ENCODE measurements around the gene AGPAT1.

Gene AGPAT1

DNA sequence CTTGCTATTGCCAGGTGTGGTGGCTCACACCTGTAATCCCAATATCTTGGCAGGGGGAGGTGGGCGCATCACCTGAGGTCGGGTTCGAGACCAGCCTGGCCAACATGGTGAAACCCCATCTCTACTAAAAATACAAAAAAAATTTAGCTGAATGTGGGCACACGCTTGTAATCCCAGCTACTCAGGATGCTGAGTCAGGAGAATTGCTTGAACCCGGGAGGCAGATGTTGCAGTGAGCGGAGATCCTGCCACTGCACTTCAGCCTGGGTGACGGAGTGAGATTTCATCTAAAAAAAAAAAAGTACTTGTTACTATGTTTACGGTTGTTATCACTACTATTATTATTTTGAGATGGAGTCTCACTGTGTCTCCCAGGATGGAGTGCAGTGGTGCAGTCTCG lies 19.0 kb downstream of the AGPAT1 start:
- TF ChIP-seq GATA1 (IDR thresholded peaks at IDR 0.05; ENCODE audit: low read depth, low read length), result no peak
- TF ChIP-seq POLR2A (IDR thresholded peaks at IDR 0.05; ENCODE audit: low read length), result no peak

DNA sequence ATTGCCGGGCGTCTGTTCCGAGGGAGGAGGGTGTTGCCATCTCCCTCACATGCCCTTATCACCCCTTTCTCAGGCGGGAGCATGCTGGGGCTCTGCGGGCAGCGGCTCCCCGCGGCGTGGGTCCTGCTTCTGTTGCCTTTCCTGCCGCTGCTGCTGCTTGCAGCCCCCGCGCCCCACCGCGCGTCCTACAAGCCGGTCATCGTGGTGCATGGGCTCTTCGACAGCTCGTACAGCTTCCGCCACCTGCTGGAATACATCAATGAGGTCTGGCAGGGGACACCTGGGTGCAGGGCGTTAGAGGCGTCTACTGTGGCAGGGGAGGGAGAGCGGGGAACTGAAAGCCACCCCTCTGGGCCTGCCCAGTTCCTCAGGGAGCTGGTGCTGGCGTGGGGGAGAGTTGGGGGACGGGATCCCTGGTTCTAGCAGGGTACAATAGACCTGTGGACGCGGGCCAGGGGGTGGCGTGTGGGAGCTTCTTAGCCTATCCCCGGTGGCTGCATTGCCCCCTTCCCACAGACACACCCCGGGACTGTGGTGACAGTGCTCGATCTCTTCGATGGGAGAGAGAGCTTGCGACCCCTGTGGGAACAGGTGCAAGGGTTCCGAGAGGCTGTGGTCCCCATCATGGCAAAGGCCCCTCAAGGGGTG lies 21.2 kb downstream of the AGPAT1 start:
- TF ChIP-seq POLR2A (IDR thresholded peaks at IDR 0.05; ENCODE audit: low read length) (peak; percentile 76), GATA1 (IDR thresholded peaks at IDR 0.05; ENCODE audit: low read depth, low read length) (no peak)
- peak in 1 of 2 experiments; percentile 90 for DNase-seq

More for the DNA sequence above, 19.0 kb downstream of the AGPAT1 start:
- DNase-seq, result no peak

DNA sequence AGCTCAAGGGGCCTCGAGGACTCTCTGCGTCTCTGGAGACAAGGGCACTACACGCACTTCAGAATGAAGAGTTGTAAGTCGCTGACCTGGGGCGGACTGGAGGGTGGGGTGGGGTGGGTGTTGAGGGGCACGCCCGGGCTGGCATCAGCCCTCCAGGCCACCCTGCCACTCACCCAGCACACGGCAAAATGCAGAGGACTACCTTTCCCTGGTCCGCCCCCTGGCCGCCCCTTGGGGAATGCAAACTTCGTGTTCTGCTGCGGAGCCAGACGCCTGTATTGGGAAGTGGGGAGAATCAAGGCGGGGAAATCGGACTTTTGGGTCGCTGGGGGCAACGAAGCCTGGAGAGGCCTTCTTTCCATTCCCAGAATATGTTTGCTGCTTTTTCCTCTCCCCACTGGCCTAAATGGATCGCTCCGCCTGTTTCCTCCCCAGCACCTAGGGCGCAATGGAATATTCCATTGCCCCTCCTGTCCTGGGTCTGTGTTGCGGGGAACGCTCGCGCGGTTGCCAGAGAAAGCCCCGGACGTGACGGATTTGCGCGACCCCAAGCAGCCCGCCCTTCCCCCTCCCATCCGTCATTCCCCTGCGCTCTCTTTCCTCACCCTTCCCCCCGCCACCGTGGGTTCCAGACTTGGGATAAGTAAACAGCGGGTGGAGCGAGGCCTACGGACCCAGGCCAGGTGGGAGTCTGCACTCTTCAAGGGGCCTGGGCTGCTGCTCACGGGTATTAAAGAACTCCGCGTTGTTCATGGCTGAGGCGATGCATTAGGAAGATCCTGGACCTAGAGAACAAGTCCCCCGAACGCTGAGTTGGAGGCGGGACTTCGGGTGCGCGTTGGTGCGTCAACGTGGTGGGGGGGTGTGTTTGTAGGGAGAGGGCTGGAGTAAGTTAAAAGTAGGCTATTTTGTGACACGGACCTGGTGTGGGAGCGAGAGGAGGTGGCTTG lies 22.0 kb downstream of the AGPAT1 start, which contains the start of gene PPT2:
TSS of gene PPT2 (plus strand) at position 578 of the 950 bp plus-strand sequence. CDS start 454 bp downstream, outside the sequence.
- peak; percentile 89 to 95 for DNase-seq
- TF ChIP-seq GATA1 (IDR thresholded peaks at IDR 0.05; ENCODE audit: low read depth, low read length) (no peak), POLR2A (IDR thresholded peaks at IDR 0.05; ENCODE audit: low read length) (peak; percentile 85)

DNA sequence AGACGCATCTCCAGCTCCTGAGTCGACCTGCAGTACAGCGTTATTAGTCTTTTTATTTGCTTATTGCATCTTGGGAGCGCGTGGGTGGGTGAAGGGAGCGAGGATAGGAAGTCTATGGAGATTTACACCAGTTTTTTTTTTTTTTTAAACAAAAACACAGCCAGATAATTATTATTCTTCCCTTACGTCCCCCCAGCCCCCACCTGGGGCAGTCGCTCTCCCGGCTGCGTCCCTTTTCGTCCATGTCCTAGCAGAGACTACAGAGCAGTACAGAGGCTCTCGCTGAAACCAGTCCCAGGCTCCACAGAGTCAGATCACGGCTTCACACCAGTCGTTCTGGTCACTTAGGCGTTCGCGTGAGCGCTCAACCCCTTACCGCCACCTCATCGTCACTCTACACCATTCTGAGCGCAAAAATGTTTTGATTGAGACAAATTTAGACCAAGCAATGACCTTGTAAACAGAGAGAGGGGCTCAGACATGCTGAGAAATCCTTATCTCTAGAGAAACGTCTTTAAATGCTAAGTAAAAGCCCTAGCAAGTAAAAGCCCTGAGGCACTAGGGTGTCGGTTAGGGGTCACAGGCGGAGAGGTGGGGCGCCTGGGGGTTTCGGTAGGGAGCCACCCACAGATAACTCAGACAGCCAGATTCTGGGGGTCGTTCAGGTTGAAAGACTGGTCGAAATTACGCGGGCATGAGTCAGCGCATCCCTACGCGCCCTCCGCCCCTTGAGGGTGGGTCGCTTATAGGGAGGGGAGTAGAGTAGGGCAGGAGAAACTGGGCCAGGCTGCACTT lies 22.9 kb downstream of the AGPAT1 start:
- DNase-seq, result peak; percentile 87 to 88
- TF ChIP-seq POLR2A (IDR thresholded peaks at IDR 0.05; ENCODE audit: low read length) (no peak), GATA1 (IDR thresholded peaks at IDR 0.05; ENCODE audit: low read depth, low read length) (no peak)

DNA sequence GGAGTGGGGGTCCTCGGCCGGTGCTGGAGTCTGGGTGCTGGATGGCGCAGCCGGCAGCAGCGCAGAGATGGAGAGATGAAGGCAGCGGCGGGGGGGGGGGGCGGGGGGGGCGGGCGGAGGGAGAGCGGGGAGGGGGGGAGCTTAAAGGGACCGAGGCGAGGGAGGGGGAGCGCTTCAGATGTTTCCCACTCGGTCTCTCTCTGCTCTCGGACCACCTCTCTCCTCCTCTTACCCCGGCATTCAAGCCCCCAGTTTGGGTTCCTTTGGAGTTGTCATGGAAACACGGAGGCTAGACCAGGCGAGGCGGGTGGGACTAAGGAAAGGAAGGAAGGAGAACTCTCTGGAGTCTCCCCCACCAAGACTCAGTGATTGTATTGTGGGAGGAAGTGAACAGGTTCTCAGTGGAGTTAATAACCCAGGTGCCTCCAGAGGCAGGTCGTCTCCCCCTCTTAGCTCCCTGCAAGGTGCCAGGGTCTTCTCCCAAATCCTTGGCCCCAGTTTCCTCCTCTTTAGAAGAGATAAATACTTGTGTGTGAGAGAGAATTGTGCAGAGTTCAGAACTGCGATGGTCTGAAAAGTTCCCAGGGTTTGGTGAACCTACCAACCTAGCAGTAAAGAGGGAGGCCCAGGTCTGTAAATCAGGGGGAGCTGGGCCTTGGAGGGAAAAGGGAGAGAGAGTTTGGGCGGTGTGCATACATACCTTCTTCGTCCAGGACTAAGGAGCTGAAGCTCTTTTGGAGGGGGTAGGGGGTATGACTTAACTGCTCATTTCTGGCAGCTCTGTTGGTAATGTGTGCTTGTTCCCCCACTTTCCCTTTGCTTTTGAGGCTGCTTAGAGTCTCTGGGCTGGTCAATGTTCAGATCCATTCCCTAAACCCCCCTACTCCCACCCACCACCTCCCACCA lies 23.8 kb downstream of the AGPAT1 start, which contains the start of gene PRRT1:
TSS of gene PRRT1 (minus strand) at position 77 of the 906 bp plus-strand sequence. CDS start 112 bp downstream, outside the sequence.
- no peak for TF ChIP-seq GATA1 (IDR thresholded peaks at IDR 0.05; ENCODE audit: low read depth, low read length)
- TF ChIP-seq POLR2A (IDR thresholded peaks at IDR 0.05; ENCODE audit: low read length), result no peak
- no peak for DNase-seq

DNA sequence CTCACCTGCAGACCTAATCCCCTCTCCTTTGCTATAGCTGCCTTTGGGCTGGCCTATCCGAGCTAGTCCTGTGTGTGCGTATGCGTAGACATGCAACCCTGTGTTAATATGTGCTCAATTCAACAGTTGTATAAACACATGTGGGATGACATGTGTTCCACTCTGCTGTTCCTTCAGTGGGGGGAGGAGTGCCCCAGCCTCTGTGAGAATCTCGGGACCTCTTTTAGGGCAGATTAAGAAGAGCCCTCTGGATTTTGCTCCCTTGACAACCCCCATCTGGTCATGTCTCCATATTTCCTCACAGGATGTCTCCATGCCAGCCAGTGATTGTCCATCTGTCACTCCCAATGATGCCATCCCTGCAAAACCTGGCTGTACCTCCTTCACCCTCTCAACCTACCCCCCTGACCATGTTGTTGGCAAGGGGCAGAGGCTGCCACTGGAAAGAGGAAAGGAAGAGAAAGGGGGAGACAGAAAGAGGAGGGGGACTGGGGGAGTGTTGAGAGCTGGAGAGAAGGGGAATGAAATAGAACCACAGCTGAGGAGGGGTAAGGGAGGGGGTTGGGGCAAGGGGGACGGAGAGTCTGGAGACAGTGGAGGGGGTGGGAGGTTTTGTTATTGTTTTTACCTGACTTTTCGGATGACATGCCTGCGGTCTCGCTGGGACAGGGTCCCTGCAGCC lies 24.6 kb downstream of the AGPAT1 start:
- DNase-seq, result no peak
- no peak for TF ChIP-seq GATA1 (IDR thresholded peaks at IDR 0.05; ENCODE audit: low read depth, low read length)
- no peak for TF ChIP-seq POLR2A (IDR thresholded peaks at IDR 0.05; ENCODE audit: low read length)

DNA sequence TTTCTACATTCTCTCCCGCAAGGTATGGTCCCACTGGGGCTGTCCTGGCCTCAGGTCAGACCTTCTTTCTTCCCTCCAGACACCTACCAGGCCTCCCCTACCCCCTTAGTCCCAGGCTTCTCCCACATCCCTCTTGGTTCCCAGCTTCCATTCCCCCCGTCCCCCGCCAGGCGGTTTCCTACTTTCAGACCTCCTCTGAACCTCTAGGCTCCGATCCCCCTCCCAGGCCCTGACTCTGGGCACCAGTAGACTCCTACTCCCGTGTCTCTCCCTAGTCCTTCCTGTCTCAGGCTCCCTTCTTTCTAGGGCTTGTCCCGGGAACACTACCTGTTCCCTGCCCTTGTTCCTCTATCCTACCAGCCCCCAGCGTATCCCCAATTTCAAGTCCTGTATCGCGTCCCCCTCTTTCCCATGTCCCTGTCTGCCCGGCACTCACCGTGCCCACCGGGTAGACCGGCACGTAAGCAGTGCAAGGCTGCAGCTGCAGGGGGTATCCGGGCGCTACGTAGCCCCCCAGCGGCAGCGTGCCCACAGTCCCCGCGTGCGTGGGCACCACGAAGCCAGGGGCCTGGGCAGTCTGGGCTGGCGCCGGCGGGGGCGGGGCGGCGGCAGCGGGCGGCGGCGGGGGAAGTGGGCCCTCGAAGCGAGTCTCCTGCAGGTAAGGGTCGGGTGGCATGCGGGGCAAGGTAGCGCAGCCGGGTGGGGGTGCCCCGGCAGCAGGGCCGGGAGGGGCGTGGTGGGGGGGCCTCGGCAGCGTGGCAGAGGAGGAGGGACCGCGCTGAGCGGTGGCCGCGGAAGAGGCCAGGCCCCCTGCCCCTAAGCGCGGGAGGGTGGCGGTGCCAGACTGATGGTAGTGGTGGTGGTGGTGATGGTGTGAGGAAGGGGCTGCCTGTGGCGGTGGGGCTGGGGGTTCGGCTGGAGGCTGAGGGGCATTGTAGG lies 25.7 kb downstream of the AGPAT1 start:
- no peak for DNase-seq
- TF ChIP-seq GATA1 (IDR thresholded peaks at IDR 0.05; ENCODE audit: low read depth, low read length) (no peak), POLR2A (IDR thresholded peaks at IDR 0.05; ENCODE audit: low read length) (no peak)

DNA sequence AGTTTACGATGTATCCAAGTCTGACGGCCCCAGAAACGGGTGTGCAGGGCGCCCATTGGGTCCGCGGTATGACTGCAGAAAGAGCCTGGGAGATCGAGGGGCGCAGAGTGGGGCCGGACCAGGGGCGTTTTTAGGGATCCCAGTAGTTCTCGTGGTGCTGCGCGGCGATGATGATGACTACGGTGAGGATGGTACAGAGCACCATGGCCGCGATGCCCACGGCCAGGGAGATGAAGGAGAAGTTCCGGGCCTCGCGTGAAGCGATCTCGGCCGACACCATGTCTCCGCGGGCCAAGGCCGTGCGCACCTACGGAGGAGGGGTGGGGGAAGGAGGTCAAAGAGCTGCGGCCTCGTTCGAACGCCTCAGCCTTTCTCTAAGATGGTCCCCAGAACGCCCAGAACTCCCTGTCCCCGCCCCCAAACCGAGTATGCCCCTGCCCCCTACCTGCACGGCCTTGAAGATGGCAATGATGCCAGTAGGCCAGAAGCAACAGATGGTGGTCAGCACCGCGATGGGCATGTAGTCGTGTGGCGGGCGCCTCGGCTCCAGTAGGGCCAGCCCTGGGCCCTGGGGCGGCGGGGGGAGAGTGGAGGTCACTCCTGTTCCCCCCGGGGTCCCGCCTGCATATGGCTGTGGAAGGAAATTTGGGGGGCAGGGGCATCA lies 26.7 kb downstream of the AGPAT1 start:
- no peak for TF ChIP-seq POLR2A (IDR thresholded peaks at IDR 0.05; ENCODE audit: low read length)
- TF ChIP-seq GATA1 (IDR thresholded peaks at IDR 0.05; ENCODE audit: low read depth, low read length), result no peak
- DNase-seq, result no peak

DNA sequence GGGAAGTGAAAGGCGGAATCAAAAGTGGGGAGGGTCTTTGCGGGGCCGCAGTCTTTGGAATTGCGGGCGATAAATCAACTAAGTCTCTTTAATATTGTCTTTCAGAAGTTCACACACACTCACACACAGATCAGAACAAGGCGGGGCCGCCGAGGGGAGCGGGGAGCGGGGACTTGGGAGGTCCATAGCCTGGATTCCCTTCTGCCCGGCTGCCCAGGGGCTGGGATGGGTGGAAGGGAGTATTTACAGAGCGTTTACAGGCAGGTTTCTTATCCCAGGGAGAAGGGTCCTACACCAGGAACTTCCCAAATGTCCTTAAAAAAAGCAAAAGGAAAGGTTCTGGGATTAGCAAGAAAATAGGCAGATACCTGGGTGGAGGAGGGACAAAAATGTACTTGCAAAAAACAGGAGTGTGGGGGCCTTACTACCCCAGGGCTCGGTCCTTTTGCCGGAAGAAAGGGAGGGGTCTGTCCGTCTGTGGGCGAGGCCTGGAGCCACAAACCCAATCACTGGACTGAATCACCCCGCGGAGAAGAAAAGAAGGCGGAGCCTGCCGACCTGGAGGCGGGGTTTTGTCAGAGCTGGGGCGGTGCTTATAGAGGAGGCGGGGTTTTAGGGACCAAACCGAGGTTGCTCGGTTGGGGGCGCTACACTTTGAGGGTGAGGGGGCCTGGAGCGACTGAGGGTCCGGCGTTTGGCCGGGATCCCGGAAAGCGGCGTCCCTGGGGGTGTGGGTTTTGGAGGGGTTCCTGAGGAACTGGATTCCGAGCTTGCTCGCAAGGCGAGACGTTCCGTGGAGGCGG lies 27.4 kb downstream of the AGPAT1 start:
- DNase-seq, result peak; percentile 88
- no peak for TF ChIP-seq GATA1 (IDR thresholded peaks at IDR 0.05; ENCODE audit: low read depth, low read length)
- peak; percentile 28 for TF ChIP-seq POLR2A (IDR thresholded peaks at IDR 0.05; ENCODE audit: low read length)

All from erythroblast (primary cell).